Calu3 (cell line): Measurements from ENCODE around the gene RNF208. TPM values are rescaled to one million over a fixed set of nuclear protein-coding genes. Genes with fewer than 3 reads are reported as not detected.

Source experiments
- BruUV-seq: library from RNA; stranded (reverse); fragments of 400-500 nt; replicated peaks from 2 replicates; lab custom pipeline; 2021; lab: Mats Ljungman, UMichigan
- CTCF ChIA-PET: fragments of 300-600 bp; sonication (Branson Sonifier 250); formaldehyde crosslinking; loops from one replicate; lab custom pipeline; 2022; ENCODE audit warnings: antibody characterized with exemption; lab: Charles Lee
- DNase-seq: peaks from one replicate; pipeline ENCODE4 v3.0.0; 2022
- H3K27ac Mint-ChIP-seq: one replicate; pipeline ENCODE4 v1.8.0; 2022; ENCODE audit warnings: mixed read lengths; ENCODE audit not compliant: unreplicated experiment
- H3K27me3 Mint-ChIP-seq: one replicate; pipeline ENCODE4 v1.8.0; 2022; ENCODE audit warnings: mixed read lengths; ENCODE audit not compliant: unreplicated experiment
- H3K36me3 Mint-ChIP-seq: one replicate; pipeline ENCODE4 v1.8.0; 2022; ENCODE audit warnings: mild to moderate bottlenecking, moderate library complexity, mixed read lengths; ENCODE audit not compliant: insufficient read depth, unreplicated experiment
- H3K4me1 Mint-ChIP-seq: one replicate; pipeline ENCODE4 v1.8.0; 2022; ENCODE audit warnings: mild to moderate bottlenecking, low read depth, mixed read lengths; ENCODE audit not compliant: unreplicated experiment
- H3K4me3 Mint-ChIP-seq: one replicate; pipeline ENCODE4 v1.8.0; 2022; ENCODE audit warnings: mild to moderate bottlenecking, low read depth, moderate library complexity, mixed read lengths; ENCODE audit not compliant: unreplicated experiment
- H3K9me3 Mint-ChIP-seq: one replicate; pipeline ENCODE4 v1.8.0; 2022; ENCODE audit warnings: low read depth, mixed read lengths; ENCODE audit not compliant: unreplicated experiment
- intact Hi-C: fragments of 100-400 bp; cut with micrococcal nuclease; formaldehyde crosslinking; loops from one replicate; pipeline ENCODE4 v1.10.0; 2022; ENCODE audit not compliant: unreplicated experiment
- total RNA-seq: library from RNA; stranded (reverse); gene quantifications from 2 replicates; pipeline ENCODE4 v1.2.3, GENCODE V29; 2022
- TF ChIP-seq, protein P1 (sequence below): fragments of 200-600 bp; IDR thresholded peaks from one replicate; pipeline ENCODE4 v1.8.0; 2022; ENCODE audit warnings: antibody characterized with exemption; ENCODE audit not compliant: unreplicated experiment

RNF208 gene
- total RNA-seq, 1 experiment from 2014 or later: 10.1 TPM

DNA sequence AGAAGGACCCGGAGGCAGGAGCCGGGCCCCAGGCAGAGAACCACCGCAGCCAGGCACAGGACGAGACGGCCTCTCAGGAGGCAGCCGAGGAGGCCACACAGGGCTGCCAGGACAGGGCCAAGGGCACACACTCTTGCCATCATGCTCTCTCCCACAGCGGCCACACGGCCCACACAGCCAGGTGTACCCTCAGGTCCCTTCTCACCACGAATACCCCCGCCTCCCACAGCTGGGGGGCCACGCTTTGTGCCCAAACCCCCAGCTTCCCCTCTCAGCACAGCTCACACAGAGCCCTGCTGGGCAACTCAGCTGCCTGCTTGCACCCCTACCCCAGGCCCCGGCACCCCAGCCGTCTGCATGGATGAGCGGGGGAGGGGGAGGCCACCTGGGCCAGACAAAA, 28.3 kb downstream of the RNF208 start:
- no peaks in the 10 kb centered on the region for H3K9me3 Mint-ChIP-seq
- BruUV-seq: no TSS peak
- CTCF ChIA-PET: interaction anchor here (0.6 to 1.2 kb wide), 2 partner anchors 33 to 43 kb away, joined by 3 to 4 read pairs; partner anchors contain the start of gene RNF224
- intact Hi-C loops: no loop called here
- DNase-seq: no peak
- no peak overlapping the region for H3K4me3 Mint-ChIP-seq
- peaks cover 41% of the 10 kb centered on the region for H3K36me3 Mint-ChIP-seq
- no peaks in the 10 kb centered on the region for H3K27me3 Mint-ChIP-seq
- TF ChIP-seq, protein P1, sequence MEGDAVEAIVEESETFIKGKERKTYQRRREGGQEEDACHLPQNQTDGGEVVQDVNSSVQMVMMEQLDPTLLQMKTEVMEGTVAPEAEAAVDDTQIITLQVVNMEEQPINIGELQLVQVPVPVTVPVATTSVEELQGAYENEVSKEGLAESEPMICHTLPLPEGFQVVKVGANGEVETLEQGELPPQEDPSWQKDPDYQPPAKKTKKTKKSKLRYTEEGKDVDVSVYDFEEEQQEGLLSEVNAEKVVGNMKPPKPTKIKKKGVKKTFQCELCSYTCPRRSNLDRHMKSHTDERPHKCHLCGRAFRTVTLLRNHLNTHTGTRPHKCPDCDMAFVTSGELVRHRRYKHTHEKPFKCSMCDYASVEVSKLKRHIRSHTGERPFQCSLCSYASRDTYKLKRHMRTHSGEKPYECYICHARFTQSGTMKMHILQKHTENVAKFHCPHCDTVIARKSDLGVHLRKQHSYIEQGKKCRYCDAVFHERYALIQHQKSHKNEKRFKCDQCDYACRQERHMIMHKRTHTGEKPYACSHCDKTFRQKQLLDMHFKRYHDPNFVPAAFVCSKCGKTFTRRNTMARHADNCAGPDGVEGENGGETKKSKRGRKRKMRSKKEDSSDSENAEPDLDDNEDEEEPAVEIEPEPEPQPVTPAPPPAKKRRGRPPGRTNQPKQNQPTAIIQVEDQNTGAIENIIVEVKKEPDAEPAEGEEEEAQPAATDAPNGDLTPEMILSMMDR: no peak
- peaks cover 35% of the 10 kb centered on the region for H3K4me1 Mint-ChIP-seq
- H3K27ac Mint-ChIP-seq: no peak overlapping the region

- CTCF ChIA-PET: no interaction called here
- TF ChIP-seq, protein P1: no peak
- DNase-seq: no peak
- intact Hi-C loops: no loop called here
- BruUV-seq: no TSS peak
- H3K36me3 Mint-ChIP-seq: peaks cover 41% of the 10 kb centered on the region
- no peaks in the 10 kb centered on the region for H3K27me3 Mint-ChIP-seq
- H3K27ac Mint-ChIP-seq: no peak overlapping the region
- H3K4me1 Mint-ChIP-seq: peaks cover 30% of the 10 kb centered on the region
- no peak overlapping the region for H3K4me3 Mint-ChIP-seq
- H3K9me3 Mint-ChIP-seq: no peaks in the 10 kb centered on the region
Observed at GRCh38 chr9:137192859-137193258, 29.2 kb downstream of the RNF208 start.

GRCh38 chr9:137192448-137192780, 29.6 kb downstream of the RNF208 start:
- TF ChIP-seq, protein P1: no peak
- H3K4me1 Mint-ChIP-seq: peaks cover 29% of the 10 kb centered on the region
- H3K9me3 Mint-ChIP-seq: no peaks in the 10 kb centered on the region
- BruUV-seq: no TSS peak
- peaks cover 41% of the 10 kb centered on the region for H3K36me3 Mint-ChIP-seq
- no peak overlapping the region for H3K27ac Mint-ChIP-seq
- H3K27me3 Mint-ChIP-seq: no peaks in the 10 kb centered on the region
- no peak for DNase-seq
- CTCF ChIA-PET: no interaction called here
- intact Hi-C loops: no loop called here
- no peak overlapping the region for H3K4me3 Mint-ChIP-seq

GRCh38 chr9:137191691-137192447, 30.2 kb downstream of the RNF208 start:
- H3K4me1 Mint-ChIP-seq: peaks cover 24% of the 10 kb centered on the region
- TF ChIP-seq, protein P1: no peak
- peaks cover 46% of the 10 kb centered on the region for H3K36me3 Mint-ChIP-seq
- H3K4me3 Mint-ChIP-seq: no peak overlapping the region
- BruUV-seq: no TSS peak
- H3K27me3 Mint-ChIP-seq: no peaks in the 10 kb centered on the region
- H3K9me3 Mint-ChIP-seq: no peaks in the 10 kb centered on the region
- intact Hi-C loops: no loop called here
- DNase-seq: no peak
- CTCF ChIA-PET: interaction anchor here (0.6 kb wide), 1 partner anchor 32 kb away, joined by 3 read pairs; no protein-coding TSS in a partner anchor
- no peak overlapping the region for H3K27ac Mint-ChIP-seq
